ENCODE results near the gene BMAL1.
"Not testable (repeated sequence)": the region's sequence is repeated elsewhere in the genome, so short reads cannot be mapped to it uniquely, and the experiment has no call there.

The BMAL1 gene

GRCh38 chr11:13391217-13391616 lies 113.6 kb downstream of the BMAL1 start:
- no peak for FAIRE-seq

DNA sequence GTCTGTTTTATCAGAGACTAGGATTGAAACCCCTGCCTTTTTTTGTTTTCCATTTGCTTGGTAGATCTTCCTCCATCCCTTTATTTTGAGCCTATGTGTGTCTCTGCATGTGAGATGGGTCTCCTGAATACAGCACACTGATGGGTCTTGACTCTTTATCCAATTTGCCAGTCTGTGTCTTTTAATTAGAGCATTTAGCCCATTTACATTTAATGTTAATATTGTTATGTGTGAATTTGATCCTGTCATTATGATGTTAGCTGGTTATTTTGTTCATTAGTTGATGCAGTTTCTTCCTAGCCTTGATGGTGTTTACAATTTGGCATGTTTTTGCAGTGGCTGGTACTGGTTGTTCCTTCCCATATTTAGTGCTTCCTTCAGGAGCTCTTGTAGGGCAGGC lies 120.7 kb downstream of the BMAL1 start:
- not testable (repeated sequence) for FAIRE-seq

GRCh38 chr11:13405220-13405619 lies 127.6 kb downstream of the BMAL1 start:
- FAIRE-seq: no peak

GRCh38 chr11:13415201-13415600 lies 137.6 kb downstream of the BMAL1 start:
- FAIRE-seq: no peak

DNA sequence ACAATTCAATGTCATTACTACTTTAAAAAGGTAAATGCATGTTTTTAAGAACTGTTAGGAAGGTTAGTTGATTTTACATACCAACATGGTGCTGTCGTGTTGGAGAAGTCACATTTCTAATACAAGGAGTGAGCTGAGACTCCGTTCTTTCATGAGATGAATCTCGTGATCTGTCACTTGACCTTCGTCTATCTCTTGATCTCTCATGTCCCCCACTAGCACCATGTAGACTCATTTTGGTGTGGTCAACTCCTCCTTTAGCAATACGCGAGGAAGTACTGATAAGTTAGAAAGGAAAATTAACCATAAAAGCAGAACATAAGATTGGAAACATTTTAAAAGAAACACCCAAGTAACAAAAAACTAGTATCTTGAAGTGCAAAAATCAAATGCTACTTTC lies 144.0 kb downstream of the BMAL1 start:
- FAIRE-seq: no peak

GRCh38 chr11:13423372-13423771 lies 145.8 kb downstream of the BMAL1 start:
- FAIRE-seq: peak; percentile 56

DNA sequence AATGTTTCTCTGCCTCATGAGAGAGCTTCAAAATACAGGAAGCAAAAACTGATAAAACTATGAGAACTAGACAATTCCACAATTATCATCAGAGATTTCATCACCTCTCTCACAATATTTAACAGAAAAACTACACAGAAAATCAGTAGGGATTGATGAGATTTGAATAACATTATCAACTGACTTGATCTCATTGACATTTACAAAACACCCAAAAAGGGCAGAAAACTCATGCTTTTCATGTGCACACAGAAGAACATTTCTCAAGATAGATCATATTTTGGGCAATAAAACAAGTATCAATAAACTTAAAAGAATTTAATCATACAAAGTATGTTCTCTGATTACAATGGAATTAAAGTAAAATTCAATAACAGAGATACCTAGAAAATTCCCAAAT lies 149.8 kb downstream of the BMAL1 start:
- no peak for FAIRE-seq

DNA sequence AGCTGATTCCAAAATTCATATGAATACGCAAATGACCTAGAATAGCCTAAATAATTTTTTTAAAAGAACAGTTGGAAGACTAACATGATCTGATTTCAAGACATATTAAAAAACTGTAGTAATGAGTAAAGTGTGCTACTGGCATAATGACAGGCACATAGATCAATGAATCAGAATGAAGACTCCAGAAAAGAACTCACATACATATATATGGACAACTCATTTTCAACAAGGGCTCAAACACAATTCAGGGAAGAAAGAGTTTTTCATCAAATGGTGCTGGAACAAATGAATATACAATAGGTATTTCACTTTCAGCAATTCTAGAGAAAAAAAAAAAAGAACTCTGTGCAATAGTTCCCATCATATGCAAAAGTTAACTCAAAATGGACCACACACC lies 151.7 kb downstream of the BMAL1 start:
- FAIRE-seq: no peak

DNA sequence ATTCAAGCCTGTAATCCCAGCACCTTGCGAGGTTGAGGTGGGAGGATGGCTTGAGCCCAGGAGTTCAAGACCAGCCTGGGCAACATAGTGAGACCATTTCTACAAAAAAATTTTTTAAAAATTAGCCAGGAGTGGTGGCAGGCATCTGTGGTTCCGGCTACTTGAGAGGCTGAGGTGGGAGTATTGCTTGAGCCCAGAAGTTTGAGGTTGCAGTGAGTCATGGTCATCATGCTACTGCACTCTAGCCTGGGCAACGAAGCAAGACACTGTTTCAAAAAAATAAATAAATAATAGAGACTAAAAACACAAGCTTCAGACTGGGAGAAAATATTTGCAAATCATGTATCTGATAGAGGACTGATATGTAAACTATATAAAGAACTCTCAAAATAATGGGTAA lies 152.2 kb downstream of the BMAL1 start:
- no peak for FAIRE-seq

DNA sequence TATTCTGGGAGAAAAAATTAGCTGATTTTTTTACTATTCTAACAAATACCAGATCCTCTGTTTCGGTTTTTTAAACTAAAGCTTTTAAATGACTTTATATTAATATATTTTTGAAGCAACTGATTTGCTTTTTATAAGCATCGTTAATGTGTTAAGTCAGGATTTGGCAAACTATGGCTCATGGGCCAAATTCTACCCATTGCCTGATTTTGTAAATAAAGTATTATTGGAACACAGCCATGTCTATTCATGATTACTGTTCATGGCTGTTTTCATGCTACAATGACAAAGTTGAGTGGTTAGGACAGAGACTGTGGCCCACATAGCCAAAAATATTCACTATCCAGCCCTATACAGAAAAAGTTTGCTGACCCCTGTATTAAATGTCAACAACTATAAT lies 155.8 kb downstream of the BMAL1 start:
- no peak for FAIRE-seq

DNA sequence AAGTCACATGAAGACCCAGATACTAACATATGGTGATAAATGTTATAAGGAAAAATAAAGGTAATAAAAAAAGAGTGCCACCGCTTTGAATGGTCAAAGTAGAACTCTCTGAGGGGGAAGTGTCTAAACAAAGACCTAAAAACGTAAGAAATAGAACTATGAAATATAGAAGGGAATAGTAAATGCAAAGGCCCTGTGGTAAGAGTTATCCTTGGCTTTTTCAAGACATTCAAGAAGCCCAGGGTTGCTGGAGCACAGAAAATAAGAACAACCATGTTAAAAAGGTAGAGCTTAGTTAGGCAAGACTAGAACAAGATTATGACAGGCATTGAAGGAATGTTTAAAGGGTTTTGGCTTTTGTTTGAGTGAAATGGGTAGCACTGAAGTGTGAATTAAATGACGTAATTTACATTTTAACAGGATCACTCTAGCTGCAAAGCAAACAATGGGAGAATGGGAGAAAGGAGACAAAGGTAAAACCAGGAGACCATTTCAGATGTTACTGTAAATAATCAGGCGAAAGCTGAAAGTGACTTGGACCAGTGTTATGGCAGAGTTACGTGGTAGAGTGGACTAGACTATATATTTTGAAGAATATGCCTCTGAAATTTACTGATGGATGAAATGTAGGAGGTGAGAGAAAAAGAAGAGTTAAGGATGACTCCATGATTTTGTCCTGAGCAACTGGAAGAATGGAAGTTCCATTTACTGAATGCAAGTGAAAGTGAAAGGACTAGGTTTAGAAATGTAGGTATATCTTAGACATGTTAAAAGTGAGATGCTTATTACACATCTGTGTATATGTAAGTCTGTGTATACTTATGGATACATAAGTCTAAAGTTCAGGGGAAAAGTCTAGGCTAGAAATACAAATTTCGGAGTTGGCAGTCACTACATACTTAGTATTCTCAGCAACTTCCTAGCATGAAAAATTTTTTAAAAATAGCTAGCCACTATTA lies 156.9 kb downstream of the BMAL1 start:
- FAIRE-seq: peak; percentile 24

DNA sequence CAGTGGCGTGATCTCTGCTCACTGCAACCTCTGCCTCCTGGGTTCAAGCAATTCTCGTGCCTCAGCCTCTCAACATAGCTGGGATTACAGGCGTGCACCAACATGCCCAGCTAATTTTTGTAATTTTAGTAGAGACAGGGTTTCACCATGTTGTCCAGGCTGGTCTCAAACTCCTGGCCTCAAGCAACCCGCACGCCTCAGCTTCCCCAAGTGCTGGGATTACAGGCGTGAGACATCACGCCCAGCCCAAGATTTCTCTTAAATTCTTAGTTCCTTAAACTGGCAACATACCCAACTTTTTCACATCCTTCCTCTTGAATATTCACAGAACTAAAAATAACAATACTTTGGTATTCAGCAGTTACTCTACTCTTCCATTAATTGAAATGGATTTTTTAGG lies 159.2 kb downstream of the BMAL1 start:
- FAIRE-seq: not testable (repeated sequence)

Measured in islet of Langerhans (tissue), 1 donor.